ENCODE results near the gene ASIC5.
"Not testable (repeated sequence)": the region's sequence is repeated elsewhere in the genome, so short reads cannot be mapped to it uniquely, and the experiment has no call there.

ASIC5 gene

GRCh38 chr4:155799116-155799793 lies 66.8 kb downstream of the ASIC5 start:
- no peak for DNase-seq

- DNase-seq, result not testable (repeated sequence)
Measured at GRCh38 chr4:155797581-155797980, 68.5 kb downstream of the ASIC5 start.

- no peak for DNase-seq
Measured at GRCh38 chr4:155795991-155796390, 70.1 kb downstream of the ASIC5 start.

- no peak for DNase-seq
Measured at GRCh38 chr4:155794589-155795236, 71.4 kb downstream of the ASIC5 start.

- no peak for DNase-seq
Measured at GRCh38 chr4:155789982-155790381, 76.1 kb downstream of the ASIC5 start.

GRCh38 chr4:155789391-155789790 lies 76.7 kb downstream of the ASIC5 start:
- no peak for DNase-seq

- no peak for DNase-seq
Measured at GRCh38 chr4:155787113-155787710, 78.9 kb downstream of the ASIC5 start.

GRCh38 chr4:155785828-155786227 lies 80.2 kb downstream of the ASIC5 start:
- DNase-seq, result no peak

GRCh38 chr4:155784637-155785036 lies 81.4 kb downstream of the ASIC5 start:
- DNase-seq, result no peak

- no peak for DNase-seq
Measured at GRCh38 chr4:155781249-155781831, 84.7 kb downstream of the ASIC5 start.

GRCh38 chr4:155780775-155781174 lies 85.3 kb downstream of the ASIC5 start:
- no peak for DNase-seq
